ENCODE measurements around the gene CTIF.

The CTIF gene

GRCh38 chr18:48794251-48794970 is 255.6 kb downstream of the CTIF start:
- DNase-seq = no peak

- DNase-seq = no peak
Measured at GRCh38 chr18:48795696-48796095, 256.9 kb downstream of the CTIF start.

GRCh38 chr18:48796491-48797205 is 257.8 kb downstream of the CTIF start:
- no peak for DNase-seq

DNA sequence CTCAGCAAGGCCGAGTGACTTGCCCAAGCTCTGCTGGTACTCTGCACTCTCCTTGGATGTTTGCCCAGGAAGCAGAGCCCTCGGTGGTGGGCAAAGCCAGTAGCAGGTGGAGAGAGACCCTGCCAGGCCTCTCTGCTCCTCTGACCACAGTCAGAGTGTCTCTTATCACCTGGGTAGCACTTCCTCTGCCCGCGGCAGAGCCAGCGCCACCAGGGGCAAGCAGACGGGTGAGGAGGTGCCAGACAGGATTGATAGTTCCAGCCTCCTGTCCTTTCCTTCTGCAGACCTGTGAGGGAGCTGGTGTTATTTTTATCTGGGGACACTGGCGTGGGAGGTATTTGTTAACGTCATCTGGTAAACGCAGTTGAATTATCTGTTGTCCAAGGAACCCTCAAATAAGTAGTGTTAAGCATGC is 259.0 kb downstream of the CTIF start:
- DNase-seq = no peak

GRCh38 chr18:48798334-48799245 is 259.8 kb downstream of the CTIF start:
- DNase-seq = no peak

- no peak for DNase-seq
Measured at GRCh38 chr18:48799724-48800315, 261.0 kb downstream of the CTIF start.

DNA sequence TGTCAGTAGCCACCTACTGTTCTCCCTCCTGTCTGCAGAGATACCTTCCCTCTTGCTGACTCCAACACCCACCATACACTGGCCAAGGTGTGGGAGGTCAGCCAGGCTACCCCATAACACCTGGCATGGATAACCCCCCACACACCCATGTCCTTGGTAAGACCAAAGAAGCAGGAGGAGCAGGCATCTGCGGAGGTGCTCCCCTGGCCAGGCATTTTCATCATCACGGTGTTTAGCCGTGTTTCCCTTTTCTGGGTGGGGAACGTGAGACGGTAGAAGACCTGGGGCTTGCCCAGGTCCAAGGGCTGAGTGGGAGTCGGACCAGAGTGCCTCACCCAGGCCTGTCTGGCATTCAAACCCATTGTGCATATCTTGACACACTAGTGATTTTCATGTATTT is 261.6 kb downstream of the CTIF start:
- DNase-seq = no peak

GRCh38 chr18:48800876-48801727 is 262.3 kb downstream of the CTIF start:
- no peak for DNase-seq

DNA sequence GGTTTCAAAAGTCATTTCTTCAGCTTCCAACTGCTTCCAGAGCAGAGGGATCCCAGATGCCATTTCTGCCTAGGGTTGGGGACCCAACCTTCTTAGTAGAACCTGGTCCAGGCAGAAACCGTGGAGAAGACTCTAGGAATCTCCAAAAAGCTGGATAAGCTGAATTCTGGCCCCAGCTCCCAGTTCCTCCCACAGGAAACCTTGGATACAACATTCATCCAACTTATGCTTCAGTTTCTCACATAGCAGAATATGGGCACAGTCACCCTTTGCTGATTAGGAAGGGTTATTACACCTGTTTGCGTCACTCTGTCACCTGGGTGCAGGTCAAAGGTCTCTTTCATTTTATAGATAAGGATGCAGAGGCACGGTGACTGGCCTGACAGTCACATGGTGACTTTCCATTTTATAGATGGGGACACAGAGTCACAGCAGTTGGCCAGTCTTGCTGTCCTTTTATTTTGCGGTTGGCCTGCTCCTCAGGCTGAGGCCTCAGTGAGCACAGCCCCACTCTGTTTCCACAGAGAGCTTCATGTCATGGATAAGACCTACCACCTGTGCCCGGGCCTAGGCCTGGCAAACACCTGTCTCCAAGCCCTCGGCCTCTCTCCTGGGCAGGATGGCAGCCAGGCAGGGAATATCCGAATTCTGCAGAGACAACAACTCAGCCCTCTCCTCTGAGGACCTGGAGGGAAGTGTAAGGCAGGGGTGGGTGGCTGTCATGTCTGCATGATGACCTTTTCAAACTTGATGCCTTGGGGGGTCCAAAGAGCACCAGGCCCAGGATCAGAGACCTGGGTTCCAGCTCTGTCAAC is 263.1 kb downstream of the CTIF start:
- DNase-seq = no peak

- peak; percentile 67 for DNase-seq
Measured at GRCh38 chr18:48802543-48803290, 263.9 kb downstream of the CTIF start.

- DNase-seq = no peak
Measured at GRCh38 chr18:48803518-48803917, 264.7 kb downstream of the CTIF start.

GRCh38 chr18:48803951-48804855 is 265.4 kb downstream of the CTIF start:
- no peak for DNase-seq

- DNase-seq = no peak
Measured at GRCh38 chr18:48804856-48805610, 266.2 kb downstream of the CTIF start.

GRCh38 chr18:48805826-48806535 is 267.1 kb downstream of the CTIF start:
- DNase-seq = no peak

GRCh38 chr18:48806551-48807261 is 267.9 kb downstream of the CTIF start:
- DNase-seq = no peak

DNA sequence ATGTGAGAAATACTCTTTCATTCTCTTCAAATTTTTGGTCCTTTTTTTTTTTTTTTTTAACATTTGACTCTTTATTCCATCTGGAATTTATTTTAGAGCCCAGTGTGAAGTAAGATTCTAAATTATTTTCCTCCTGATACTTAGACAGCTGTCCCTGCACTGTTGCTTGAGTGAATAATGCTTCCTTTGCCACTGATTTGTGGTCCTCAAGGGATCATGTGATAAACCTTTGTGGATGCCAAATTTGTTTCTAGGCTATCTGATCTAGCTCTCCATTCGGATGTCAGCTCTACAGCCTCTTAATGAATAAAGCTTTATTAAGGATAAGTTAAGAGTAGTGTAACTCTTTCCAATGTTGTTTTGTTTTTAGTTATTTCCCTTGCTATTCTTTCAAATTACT is 269.6 kb downstream of the CTIF start:
- DNase-seq = no peak

- DNase-seq = no peak
Measured at GRCh38 chr18:48809365-48809764, 270.5 kb downstream of the CTIF start.

Measured in retina (tissue), 1 donor.